ENCODE results near the gene MAP3K7CL. TPM values are rescaled to one million over a fixed set of nuclear protein-coding genes. Genes with fewer than 3 reads are reported as not detected.
"Not testable (repeated sequence)": the region's sequence is repeated elsewhere in the genome, so short reads cannot be mapped to it uniquely, and the experiment has no call there.

Gene MAP3K7CL
- total RNA-seq, 1 experiment from 2014 or later, result 0.31 TPM

DNA sequence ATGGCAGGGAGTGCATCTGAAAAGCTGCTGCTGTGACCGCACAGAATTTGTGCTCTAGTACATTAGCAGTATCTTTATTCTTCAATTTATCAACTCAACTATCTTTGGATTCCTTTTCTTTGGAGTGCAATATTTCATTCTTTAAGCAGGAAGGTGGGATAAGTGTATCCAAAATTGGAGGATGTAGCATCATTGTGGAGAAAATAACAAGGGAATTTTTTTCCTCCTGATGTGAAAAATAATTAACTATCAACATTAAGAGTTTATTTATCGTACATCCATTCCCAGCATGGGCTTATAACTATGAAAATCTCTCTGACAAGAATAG, 25.5 kb downstream of the MAP3K7CL start:
- ChIA-PET CTCF (no interaction called here), POLR2A (no interaction called here)
- TF ChIP-seq SIN3A (IDR thresholded peaks at IDR 0.05; ENCODE audit: borderline replicate concordance, insufficient read depth, low read depth, low read length) (no peak), TCF7L2 (IDR thresholded peaks at IDR 0.05; ENCODE audit: low read depth, low read length) (no peak)
- intact Hi-C loops (cut with micrococcal nuclease; ENCODE audit: unreplicated experiment) (no loop called here), in situ Hi-C loops (cut with HindIII; ENCODE audit: low pct_unique_long_range_greater_than_20kb, low sequenced_read_pairs) (no loop called here)
- no peak overlapping the region for H3K27ac ChIP-seq (ENCODE audit: low read length)
- H3K36me3 ChIP-seq (ENCODE audit: control insufficient read depth, insufficient read depth, low read length), result no peaks in the 10 kb centered on the region
- no peaks in the 10 kb centered on the region for H3K4me1 ChIP-seq (ENCODE audit: control insufficient read depth, insufficient read depth, low read length)
- BruUV-seq (replicated peaks), result no TSS peak
- H3K27me3 ChIP-seq (ENCODE audit: control insufficient read depth, insufficient read depth, low read length), result no peaks in the 10 kb centered on the region; the same call in 1 of the 2 replicates
- no peaks in the 10 kb centered on the region for H3K9me3 ChIP-seq (ENCODE audit: control insufficient read depth, insufficient read depth, low read depth, low read length)
- H3K4me3 ChIP-seq (ENCODE audit: low read depth in 2 of 2, low read length in 2 of 2), result peak overlapping the region; percentile 27 to 51; a peak in 2 of 4 replicates
- DNase-seq (ENCODE audit: low read depth, low spot score), result no peak
- no peak for ATAC-seq

DNA sequence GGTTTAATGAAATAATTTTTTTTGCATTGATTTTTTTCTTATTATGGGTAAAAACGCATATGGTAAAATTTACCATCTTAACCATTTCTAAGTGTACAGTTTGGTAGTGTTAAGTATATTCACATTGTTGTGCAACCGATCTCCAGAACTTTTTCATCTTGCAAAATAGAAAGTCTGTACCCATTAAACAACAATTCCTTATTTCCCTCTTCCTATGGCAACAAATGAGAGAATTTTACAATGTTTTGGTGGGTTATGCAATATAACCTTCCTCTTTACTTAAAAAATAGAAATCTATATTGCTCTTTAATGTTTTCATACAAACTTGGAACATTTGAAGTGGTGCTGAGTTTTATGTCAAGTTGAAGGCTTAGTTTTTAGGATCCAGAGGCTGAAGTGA, 26.6 kb downstream of the MAP3K7CL start:
- H3K27me3 ChIP-seq (ENCODE audit: control insufficient read depth, insufficient read depth, low read length), result no peaks in the 10 kb centered on the region; the same call in 1 of the 2 replicates
- DNase-seq (ENCODE audit: low read depth, low spot score) (no peak), ATAC-seq (no peak)
- intact Hi-C loops (cut with micrococcal nuclease; ENCODE audit: unreplicated experiment), result no loop called here
- CTCF ChIA-PET, result no interaction called here
- no peaks in the 10 kb centered on the region for H3K4me1 ChIP-seq (ENCODE audit: control insufficient read depth, insufficient read depth, low read length)
- POLR2A ChIA-PET, result no interaction called here
- no peak overlapping the region for H3K4me3 ChIP-seq (ENCODE audit: low read depth in 2 of 2, low read length in 2 of 2)
- TF ChIP-seq POLR2AphosphoS5 (IDR thresholded peaks at IDR 0.05; ENCODE audit: low read depth, low read length) (no peak), TCF7L2 (IDR thresholded peaks at IDR 0.05; ENCODE audit: low read depth, low read length) (no peak)
- TF ChIP-seq, protein P1, sequence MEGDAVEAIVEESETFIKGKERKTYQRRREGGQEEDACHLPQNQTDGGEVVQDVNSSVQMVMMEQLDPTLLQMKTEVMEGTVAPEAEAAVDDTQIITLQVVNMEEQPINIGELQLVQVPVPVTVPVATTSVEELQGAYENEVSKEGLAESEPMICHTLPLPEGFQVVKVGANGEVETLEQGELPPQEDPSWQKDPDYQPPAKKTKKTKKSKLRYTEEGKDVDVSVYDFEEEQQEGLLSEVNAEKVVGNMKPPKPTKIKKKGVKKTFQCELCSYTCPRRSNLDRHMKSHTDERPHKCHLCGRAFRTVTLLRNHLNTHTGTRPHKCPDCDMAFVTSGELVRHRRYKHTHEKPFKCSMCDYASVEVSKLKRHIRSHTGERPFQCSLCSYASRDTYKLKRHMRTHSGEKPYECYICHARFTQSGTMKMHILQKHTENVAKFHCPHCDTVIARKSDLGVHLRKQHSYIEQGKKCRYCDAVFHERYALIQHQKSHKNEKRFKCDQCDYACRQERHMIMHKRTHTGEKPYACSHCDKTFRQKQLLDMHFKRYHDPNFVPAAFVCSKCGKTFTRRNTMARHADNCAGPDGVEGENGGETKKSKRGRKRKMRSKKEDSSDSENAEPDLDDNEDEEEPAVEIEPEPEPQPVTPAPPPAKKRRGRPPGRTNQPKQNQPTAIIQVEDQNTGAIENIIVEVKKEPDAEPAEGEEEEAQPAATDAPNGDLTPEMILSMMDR (IDR thresholded peaks at IDR 0.05), result no peak
- TF ChIP-seq, protein P2, sequence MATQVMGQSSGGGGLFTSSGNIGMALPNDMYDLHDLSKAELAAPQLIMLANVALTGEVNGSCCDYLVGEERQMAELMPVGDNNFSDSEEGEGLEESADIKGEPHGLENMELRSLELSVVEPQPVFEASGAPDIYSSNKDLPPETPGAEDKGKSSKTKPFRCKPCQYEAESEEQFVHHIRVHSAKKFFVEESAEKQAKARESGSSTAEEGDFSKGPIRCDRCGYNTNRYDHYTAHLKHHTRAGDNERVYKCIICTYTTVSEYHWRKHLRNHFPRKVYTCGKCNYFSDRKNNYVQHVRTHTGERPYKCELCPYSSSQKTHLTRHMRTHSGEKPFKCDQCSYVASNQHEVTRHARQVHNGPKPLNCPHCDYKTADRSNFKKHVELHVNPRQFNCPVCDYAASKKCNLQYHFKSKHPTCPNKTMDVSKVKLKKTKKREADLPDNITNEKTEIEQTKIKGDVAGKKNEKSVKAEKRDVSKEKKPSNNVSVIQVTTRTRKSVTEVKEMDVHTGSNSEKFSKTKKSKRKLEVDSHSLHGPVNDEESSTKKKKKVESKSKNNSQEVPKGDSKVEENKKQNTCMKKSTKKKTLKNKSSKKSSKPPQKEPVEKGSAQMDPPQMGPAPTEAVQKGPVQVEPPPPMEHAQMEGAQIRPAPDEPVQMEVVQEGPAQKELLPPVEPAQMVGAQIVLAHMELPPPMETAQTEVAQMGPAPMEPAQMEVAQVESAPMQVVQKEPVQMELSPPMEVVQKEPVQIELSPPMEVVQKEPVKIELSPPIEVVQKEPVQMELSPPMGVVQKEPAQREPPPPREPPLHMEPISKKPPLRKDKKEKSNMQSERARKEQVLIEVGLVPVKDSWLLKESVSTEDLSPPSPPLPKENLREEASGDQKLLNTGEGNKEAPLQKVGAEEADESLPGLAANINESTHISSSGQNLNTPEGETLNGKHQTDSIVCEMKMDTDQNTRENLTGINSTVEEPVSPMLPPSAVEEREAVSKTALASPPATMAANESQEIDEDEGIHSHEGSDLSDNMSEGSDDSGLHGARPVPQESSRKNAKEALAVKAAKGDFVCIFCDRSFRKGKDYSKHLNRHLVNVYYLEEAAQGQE (IDR thresholded peaks at IDR 0.05; ENCODE audit: insufficient read depth in 1 of 2, low read depth in 2 of 2, low read length in 1 of 2), result no peak
- in situ Hi-C loops (cut with HindIII; ENCODE audit: low pct_unique_long_range_greater_than_20kb, low sequenced_read_pairs), result no loop called here
- H3K27ac ChIP-seq (ENCODE audit: low read length), result no peak overlapping the region
- no TSS peak for BruUV-seq (replicated peaks)
- no peaks in the 10 kb centered on the region for H3K36me3 ChIP-seq (ENCODE audit: control insufficient read depth, insufficient read depth, low read length)
- H3K9me3 ChIP-seq (ENCODE audit: control insufficient read depth, insufficient read depth, low read depth, low read length), result no peaks in the 10 kb centered on the region

DNA sequence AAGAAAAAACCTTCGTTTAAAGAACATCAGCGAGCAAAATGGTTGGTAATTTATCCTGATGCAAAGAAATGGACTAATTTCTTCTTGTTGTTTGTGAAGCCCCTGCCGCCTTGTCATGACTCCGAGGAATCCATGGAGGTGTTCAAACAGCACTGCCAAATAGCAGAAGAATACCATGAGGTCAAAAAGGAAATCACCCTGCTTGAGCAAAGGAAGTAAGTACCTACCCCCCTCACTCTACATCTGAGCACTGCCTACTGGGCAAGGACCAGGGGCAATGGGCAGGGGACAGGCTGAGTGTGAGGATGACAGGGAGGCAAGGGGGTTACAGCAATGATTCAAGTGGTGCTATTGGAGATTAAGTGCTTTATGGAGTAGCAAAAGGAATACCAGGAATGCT, 29.4 kb downstream of the MAP3K7CL start:
- no TSS peak for BruUV-seq (replicated peaks)
- Histone ChIP-seq H3K27me3 (ENCODE audit: control insufficient read depth, insufficient read depth, low read length) (no peaks in the 10 kb centered on the region), H3K36me3 (ENCODE audit: control insufficient read depth, insufficient read depth, low read length) (no peaks in the 10 kb centered on the region), H3K4me1 (ENCODE audit: control insufficient read depth, insufficient read depth, low read length) (no peaks in the 10 kb centered on the region), H3K9me3 (ENCODE audit: control insufficient read depth, insufficient read depth, low read depth, low read length) (no peaks in the 10 kb centered on the region), H3K4me3 (ENCODE audit: low read depth in 2 of 2, low read length in 2 of 2) (no peak overlapping the region), H3K27ac (ENCODE audit: low read length) (no peak overlapping the region)
- ChIA-PET POLR2A (no interaction called here), CTCF (no interaction called here)
- in situ Hi-C loops (cut with HindIII; ENCODE audit: low pct_unique_long_range_greater_than_20kb, low sequenced_read_pairs), result no loop called here
- TF ChIP-seq, protein P1 (IDR thresholded peaks at IDR 0.05), result no peak
- TF ChIP-seq, protein P2 (IDR thresholded peaks at IDR 0.05; ENCODE audit: insufficient read depth in 1 of 2, low read depth in 2 of 2, low read length in 1 of 2), result no peak
- no peak for TF ChIP-seq SIN3A (IDR thresholded peaks at IDR 0.05; ENCODE audit: borderline replicate concordance, insufficient read depth, low read depth, low read length)
- DNase-seq (ENCODE audit: low read depth, low spot score) (no peak), ATAC-seq (no peak)
- intact Hi-C loops (cut with micrococcal nuclease; ENCODE audit: unreplicated experiment), result loop anchor here (5.0 kb wide), 1 partner anchor 212 kb away; no protein-coding TSS in a partner anchor

DNA sequence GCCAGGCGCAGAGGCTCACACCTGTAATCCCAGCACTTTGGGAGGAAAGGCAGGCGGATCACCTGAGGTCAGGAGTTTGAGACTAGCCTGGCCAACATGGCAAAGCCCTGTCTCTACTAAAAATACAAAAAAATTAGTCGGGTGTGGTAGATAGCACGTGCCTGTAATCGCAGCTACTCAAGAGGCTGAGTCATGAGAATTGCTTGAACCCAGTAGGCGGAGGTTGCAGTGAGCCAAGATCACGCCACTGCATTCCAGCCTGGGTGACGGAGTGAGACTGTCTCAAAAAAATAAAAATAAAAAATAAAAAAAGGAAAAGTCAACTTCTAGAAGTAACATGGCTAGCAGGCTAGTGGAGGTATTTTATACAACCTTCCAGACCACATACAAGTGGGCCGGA, 32.4 kb downstream of the MAP3K7CL start:
- in situ Hi-C loops (cut with HindIII; ENCODE audit: low pct_unique_long_range_greater_than_20kb, low sequenced_read_pairs); H3K4me3 ChIP-seq (ENCODE audit: low read depth in 2 of 2, low read length in 2 of 2); H3K36me3 ChIP-seq (ENCODE audit: control insufficient read depth, insufficient read depth, low read length); H3K9me3 ChIP-seq (ENCODE audit: control insufficient read depth, insufficient read depth, low read depth, low read length); H3K4me1 ChIP-seq (ENCODE audit: control insufficient read depth, insufficient read depth, low read length); H3K27me3 ChIP-seq (ENCODE audit: control insufficient read depth, insufficient read depth, low read length); H3K27ac ChIP-seq (ENCODE audit: low read length); ATAC-seq; POLR2A ChIA-PET; DNase-seq (ENCODE audit: low read depth, low spot score); BruUV-seq (replicated peaks): not testable (repeated sequence)
- intact Hi-C loops (cut with micrococcal nuclease; ENCODE audit: unreplicated experiment), result loop anchor here (5.0 kb wide), 1 partner anchor 209 kb away; no protein-coding TSS in a partner anchor
- CTCF ChIA-PET, result interaction anchor here (0.6 kb wide), 1 partner anchor 120 kb away, joined by 3 read pairs; no protein-coding TSS in a partner anchor

All from Panc1 (cell line).